Stomach (tissue), 9 donors: Measurements from ENCODE around the gene MCUB. TPM values are rescaled to one million over a fixed set of nuclear protein-coding genes. Genes with fewer than 3 reads are reported as not detected.

Experiments used
- DNase-seq, 2 donors: peaks; one replicate each; pipeline versions ENCODE4 v3.0.0 to v3.0.0-alpha.2; 2013 to 2019
- H3K27ac ChIP-seq, 5 donors: fragments of 200-600 bp in 4 of 5; sonication (generic) in 4 of 5; one replicate each; pipeline ENCODE4 v1.5.1; 2013 to 2019; ENCODE audit warnings: mild to moderate bottlenecking in 1 of 5, moderate library complexity in 1 of 5
- H3K27me3 ChIP-seq, 3 donors: fragments of 200-600 bp; sonication (generic); one replicate each; pipeline ENCODE4 v1.5.1; 2017 to 2019; ENCODE audit warnings: mixed run types in 1 of 3
- H3K36me3 ChIP-seq, 4 donors: fragments of 200-600 bp; sonication (generic); 1 replicate in 3 of 4; 2 replicates in 1 of 4; pipeline ENCODE4 v1.5.1; 2016 to 2019
- H3K4me1 ChIP-seq, 4 donors: fragments of 200-600 bp; sonication (generic); one replicate each; pipeline ENCODE4 v1.5.1; 2016 to 2019
- H3K4me3 ChIP-seq, 4 donors: fragments of 200-600 bp; sonication (generic) in 3 of 4; one replicate each; pipeline ENCODE4 v1.5.1; 2016 to 2019; ENCODE audit warnings: mild to moderate bottlenecking in 1 of 4
- H3K9me3 ChIP-seq, 4 donors: fragments of 200-600 bp; sonication (generic); one replicate each; pipeline ENCODE4 v1.5.1; 2016 to 2019
- CTCF ChIP-seq, 7 experiments: fragments of 450-650 bp in 4 of 7; fragments of 200-600 bp in 3 of 7; sonication (generic) in 3 of 7; IDR thresholded peaks; one replicate each; pipeline ENCODE4 v1.5.1; 2016 to 2019; ENCODE audit warnings: antibody characterized with exemption in 7 of 7, control low read depth in 2 of 7, mild to moderate bottlenecking in 1 of 7
- EP300 ChIP-seq: sonication (generic); formaldehyde crosslinking; IDR thresholded peaks from one replicate; pipeline ENCODE4 v1.6.1; 2017; ENCODE audit warnings: antibody characterized with exemption
- POLR2A ChIP-seq, 4 donors: fragments of 450-650 bp; IDR thresholded peaks; one replicate each; pipeline ENCODE4 v1.6.1; 2016; ENCODE audit warnings: antibody characterized with exemption in 4 of 4, control low read depth in 2 of 4, mild to moderate bottlenecking in 1 of 4, moderate library complexity in 1 of 4
- POLR2AphosphoS5 ChIP-seq, 3 donors: sonication (generic); formaldehyde crosslinking; IDR thresholded peaks; one replicate each; pipeline ENCODE4 v1.6.1; 2016; ENCODE audit warnings: antibody characterized with exemption in 3 of 3
- WGBS, 5 donors: extraction: QIAGEN DNeasy Blood & Tissue Kit in 3 of 5; methylation state at CpG; one replicate each; pipeline versions ENCODE4 v1.1.5 to v1.1.7; 2013 to 2018; 5-methylcytosine and 5-hydroxymethylcytosine counted together
- intact Hi-C: fragments of 100-400 bp; cut with DNase I; formaldehyde crosslinking; loops from one replicate; pipeline ENCODE4 v1.15.1; 2023; ENCODE audit warnings: low total_unique reads
- polyA plus RNA-seq, 3 donors: library from polyadenylated mRNA; stranded (reverse); fragments of 200-250 nt; gene quantifications; one replicate each; pipeline ENCODE4 v1.2.3, GENCODE V29; 2013
- total RNA-seq, 5 donors: library from RNA; depleted of rRNA; stranded (reverse); fragments of >200 nt; gene quantifications; one replicate each; pipeline versions ENCODE4 v1.1.0 to v1.2.3, GENCODE V29; 2014 to 2016
- donor health status: healthy with polysubstance abuse.
- donor health status: Bipolar disorder and iron deficiency.
- donor health status: healthy.

MCUB gene
- total and polyA plus RNA-seq, 8 donors = 0.89 to 37.4 (median 8.4) TPM

GRCh38 chr4:109629775-109630174 lies 69.7 kb downstream of the MCUB start:
- Histone ChIP-seq H3K9me3 (no peaks in the 10 kb centered on the region), H3K4me1 (peaks cover 0 to 8% (median 0%) of the 10 kb centered on the region in 4 donors), H3K4me3 (no peak overlapping the region), H3K27me3 (no peaks in the 10 kb centered on the region), H3K27ac (no peak overlapping the region), H3K36me3 (no peaks in the 10 kb centered on the region)
- intact Hi-C loops = no loop called here
- WGBS, 5 donors = 57 to 67% (median 63%) methylated on average over 4 of the region's 4 CpGs
- DNase-seq = no peak
- TF ChIP-seq POLR2AphosphoS5 (IDR thresholded peaks at IDR 0.05) = no peak
- no peak for TF ChIP-seq EP300
- TF ChIP-seq CTCF (IDR thresholded peaks at IDR 0.05) = no peak
- TF ChIP-seq POLR2A (IDR thresholded peaks at IDR 0.05) = no peak

GRCh38 chr4:109631532-109632108 lies 71.6 kb downstream of the MCUB start:
- H3K4me3 ChIP-seq = no peak overlapping the region
- DNase-seq = peak in 1 of 2 donors; percentile 65
- H3K36me3 ChIP-seq = no peaks in the 10 kb centered on the region
- no peak for TF ChIP-seq EP300
- TF ChIP-seq POLR2A (IDR thresholded peaks at IDR 0.05) = no peak
- no peak for TF ChIP-seq CTCF (IDR thresholded peaks at IDR 0.05)
- H3K27ac ChIP-seq = no peak overlapping the region
- intact Hi-C loops = no loop called here
- peaks cover 0 to 8% (median 0%) of the 10 kb centered on the region in 4 donors for H3K4me1 ChIP-seq
- no peaks in the 10 kb centered on the region for H3K27me3 ChIP-seq
- no peaks in the 10 kb centered on the region for H3K9me3 ChIP-seq
- WGBS, 5 donors = 13 to 27% (median 20%) methylated on average over 5 of the region's 5 CpGs

GRCh38 chr4:109640644-109641043 lies 80.6 kb downstream of the MCUB start:
- Histone ChIP-seq H3K4me1 (no peaks in the 10 kb centered on the region), H3K27ac (no peak overlapping the region), H3K4me3 (no peak overlapping the region), H3K27me3 (no peaks in the 10 kb centered on the region), H3K36me3 (no peaks in the 10 kb centered on the region), H3K9me3 (peaks cover 0 to 10% (median 2%) of the 10 kb centered on the region in 4 donors)
- TF ChIP-seq CTCF (IDR thresholded peaks at IDR 0.05) = no peak
- no peak for TF ChIP-seq EP300
- TF ChIP-seq POLR2A (IDR thresholded peaks at IDR 0.05) = no peak
- intact Hi-C loops = no loop called here
- 32 to 67% (median 45%) methylated on average over 2 of the region's 2 CpGs for WGBS, 5 donors
- no peak for DNase-seq

- Histone ChIP-seq H3K27ac (no peak overlapping the region), H3K9me3 (no peaks in the 10 kb centered on the region), H3K4me3 (no peak overlapping the region), H3K27me3 (no peaks in the 10 kb centered on the region), H3K4me1 (no peaks in the 10 kb centered on the region), H3K36me3 (no peaks in the 10 kb centered on the region)
- peak in 1 of 2 donors; percentile 7 for DNase-seq
- intact Hi-C loops = no loop called here
- TF ChIP-seq POLR2A (IDR thresholded peaks at IDR 0.05) = no peak
- no peak for TF ChIP-seq POLR2AphosphoS5 (IDR thresholded peaks at IDR 0.05)
- no peak for TF ChIP-seq CTCF (IDR thresholded peaks at IDR 0.05)
- no peak for TF ChIP-seq EP300
- 63 to 76% (median 68%) methylated on average over 7 of the region's 7 CpGs for WGBS, 5 donors
Observed at GRCh38 chr4:109645874-109646710, 86.0 kb downstream of the MCUB start.
